Measurements from ENCODE around the gene C1orf21.

C1orf21 gene

DNA sequence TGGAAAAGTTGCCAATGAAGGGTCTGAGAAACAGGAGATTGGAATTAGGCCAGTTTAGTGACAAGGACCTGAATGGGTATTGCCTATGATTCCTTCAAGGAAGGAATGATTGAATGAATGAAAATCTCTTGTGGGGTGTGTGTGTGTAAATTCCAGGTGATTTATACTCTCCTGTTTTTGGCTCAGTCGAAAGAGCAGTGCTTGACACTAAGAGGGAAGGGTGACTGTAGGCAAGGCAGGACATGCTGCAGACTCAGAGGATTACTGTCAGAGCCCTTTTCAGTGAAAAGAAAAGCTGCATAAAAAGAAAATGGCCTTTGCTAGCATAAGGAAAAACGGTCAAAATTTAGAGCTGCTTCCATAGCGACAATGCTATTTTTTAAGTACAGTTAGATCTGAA, 30.1 kb downstream of the C1orf21 start:
- DNase-seq: no peak

DNA sequence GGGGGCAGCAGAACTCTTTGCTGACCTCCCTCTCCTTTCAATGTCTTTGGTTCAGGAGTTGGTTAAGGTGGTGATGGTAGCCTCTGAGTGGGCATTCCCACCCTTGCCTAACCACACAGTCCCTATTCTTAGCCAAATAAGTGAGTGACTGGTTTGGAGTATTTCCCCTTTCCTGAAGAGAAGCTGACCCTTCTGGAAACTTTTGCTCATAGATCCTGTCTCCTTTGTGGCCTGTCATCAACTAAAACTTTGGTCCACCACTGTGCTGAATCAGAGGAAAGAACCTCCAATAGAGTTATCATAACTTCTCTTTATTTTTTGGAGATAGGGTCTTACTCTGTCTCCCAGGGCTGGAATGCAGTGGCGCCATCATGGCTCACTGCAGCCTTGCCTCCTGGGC, 31.1 kb downstream of the C1orf21 start:
- no peak for DNase-seq

DNA sequence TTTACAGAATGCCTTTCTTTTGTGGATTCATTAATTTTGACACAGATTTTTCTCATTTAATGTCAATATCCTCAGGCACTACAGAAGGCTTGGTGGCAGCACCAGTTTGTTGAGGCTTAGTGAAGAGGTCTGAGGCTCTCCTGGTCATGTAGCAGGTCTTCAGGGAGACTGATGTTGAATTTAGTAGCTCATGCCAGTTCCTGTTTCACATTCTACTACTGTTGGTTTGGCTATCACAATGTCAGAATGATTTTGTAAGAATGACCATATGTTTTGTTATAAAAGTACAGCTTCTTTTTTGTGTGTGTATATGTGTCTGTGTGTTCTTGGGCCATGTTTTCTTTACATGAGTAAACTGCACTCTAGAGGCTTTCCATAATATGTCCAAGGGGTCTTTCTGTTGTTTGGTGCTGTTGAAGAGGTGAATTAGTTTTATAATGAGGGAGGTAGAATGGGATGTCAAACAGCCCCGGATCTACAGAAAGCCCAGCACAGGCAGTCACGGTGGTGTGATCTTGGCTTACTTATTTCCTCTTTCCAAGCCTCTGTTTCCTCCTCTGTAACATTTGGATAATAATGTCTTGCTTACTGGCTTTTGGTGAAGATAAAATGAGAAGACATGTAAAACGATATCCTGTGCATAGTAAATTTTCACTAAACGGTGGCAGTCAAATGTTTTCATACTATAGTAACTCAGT, 32.0 kb downstream of the C1orf21 start:
- no peak for DNase-seq

DNA sequence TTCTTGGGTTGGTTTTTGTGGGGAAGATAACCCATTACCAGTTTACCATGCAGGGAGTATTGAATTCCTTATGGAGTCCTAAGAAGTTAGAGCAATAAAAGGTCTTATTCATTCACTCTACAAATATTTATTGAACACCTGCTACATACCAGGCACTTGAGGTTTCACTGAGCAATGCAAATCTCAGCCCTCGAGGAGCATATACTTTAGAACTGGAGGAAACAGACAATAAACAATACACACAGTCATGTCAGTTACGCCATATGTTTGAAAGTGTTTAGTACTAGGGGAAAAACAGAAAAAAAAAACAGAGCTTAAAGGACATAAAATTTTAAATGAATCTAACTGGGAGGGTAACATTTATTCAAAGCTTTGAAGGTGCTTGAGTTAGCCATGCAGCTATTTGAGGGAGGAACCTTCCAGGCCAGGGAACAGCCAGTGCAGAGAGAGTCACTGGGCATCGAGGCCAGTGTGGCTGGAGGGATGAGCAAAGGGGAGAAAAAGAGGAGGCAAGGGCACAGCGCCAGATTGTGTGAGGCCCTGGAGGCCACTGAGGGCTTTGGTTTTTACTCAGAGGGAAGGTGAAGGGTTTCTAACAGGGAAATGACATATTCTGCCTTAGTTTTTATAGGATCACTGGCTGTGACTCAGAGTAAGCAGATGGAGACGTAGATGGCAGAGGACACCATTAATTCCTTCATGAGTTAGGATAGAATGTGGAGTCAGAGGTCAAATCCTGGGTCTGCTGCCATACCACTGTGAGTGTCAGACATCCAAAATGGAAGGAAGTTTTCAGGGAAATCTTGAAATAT, 32.7 kb downstream of the C1orf21 start:
- no peak for DNase-seq

DNA sequence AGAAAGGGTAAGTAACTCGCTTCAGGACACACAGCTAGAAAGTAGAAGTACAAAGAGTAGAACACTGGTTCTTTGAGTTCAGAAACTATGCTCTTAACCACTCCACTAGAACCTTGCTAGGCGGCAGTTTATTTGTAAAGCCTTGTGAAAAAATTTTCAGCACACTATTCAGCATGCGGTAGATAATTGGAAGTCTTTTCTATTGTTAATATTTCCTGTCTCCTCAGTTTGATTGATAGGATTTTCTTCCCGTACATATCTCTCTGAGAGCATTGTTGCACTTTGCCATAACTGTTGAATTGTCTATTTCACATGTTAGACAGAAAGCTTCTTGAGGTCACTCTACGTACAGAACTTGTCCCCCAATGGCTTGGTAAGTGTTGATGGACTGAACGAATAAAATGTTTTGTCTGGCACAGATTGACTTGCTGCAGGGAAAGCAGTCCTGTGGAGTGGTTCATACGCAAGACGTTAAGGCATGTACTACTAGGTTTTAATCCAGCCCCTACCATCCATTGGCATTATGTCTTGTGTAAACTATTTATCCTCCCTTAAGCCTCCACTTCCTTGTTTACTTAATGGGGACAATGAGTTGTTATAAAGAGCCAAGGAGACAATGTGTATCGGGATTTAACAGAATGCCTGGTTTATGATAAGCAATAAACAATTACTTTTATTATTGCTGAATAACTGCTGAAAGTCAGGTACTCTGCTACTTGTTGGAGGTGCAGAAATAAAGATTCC, 35.8 kb downstream of the C1orf21 start:
- no peak for DNase-seq

DNA sequence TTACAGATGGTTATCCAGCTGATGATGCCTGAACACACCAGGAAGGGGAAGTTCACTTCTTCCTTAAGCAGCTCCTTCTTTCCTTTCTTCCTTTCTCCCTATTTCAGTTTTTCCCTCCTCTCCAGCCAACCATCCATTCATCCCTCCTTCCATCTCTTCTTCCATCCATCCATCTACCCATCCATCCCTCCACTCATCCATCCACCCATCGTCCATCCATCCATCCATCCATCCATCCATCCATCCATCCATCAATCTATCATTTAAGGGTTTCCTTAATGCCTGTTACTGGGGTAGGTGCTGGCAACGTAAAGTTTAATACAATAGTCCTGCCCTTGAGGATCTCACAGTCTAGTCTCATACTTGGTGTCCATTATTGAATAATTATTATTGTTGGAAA, 36.8 kb downstream of the C1orf21 start:
- DNase-seq: no peak

DNA sequence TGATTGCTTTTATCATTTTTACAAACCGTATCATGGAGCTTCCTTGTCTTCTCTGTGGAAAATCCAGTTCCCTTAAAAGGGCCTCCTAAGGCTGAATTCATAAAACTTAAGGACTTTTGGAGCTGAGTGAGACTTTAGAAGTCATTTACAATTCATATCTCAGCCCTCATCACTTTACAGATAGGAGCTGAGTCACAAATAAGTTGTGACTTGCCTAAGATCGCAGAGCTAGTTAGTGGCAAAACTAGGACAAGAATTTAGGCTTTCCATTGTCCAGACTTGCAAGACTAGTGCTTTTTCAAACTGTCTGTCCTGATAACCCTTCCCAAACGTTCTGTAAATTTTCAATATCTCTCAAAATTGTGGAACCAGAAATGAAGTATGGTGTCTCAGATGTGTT, 37.3 kb downstream of the C1orf21 start:
- no peak for DNase-seq

DNA sequence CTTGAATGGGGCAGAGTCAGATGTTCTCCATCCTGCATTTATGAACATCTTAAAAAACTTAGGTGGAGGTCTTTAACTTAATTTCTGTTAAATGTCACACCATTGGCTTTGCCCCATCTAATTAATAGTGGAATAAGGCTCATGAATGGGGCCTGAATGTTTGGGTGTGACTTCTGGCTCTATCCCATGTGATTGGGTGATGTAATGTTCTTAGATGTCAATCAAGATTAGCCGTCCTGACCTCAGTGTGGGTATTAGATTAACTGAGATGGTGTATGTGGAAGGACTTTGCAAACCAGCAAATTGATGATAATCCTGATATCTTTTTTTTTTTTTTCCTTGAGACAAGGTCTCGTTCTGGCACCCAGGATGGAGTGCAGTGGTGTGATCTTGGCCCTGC, 38.1 kb downstream of the C1orf21 start:
- no peak for DNase-seq

DNA sequence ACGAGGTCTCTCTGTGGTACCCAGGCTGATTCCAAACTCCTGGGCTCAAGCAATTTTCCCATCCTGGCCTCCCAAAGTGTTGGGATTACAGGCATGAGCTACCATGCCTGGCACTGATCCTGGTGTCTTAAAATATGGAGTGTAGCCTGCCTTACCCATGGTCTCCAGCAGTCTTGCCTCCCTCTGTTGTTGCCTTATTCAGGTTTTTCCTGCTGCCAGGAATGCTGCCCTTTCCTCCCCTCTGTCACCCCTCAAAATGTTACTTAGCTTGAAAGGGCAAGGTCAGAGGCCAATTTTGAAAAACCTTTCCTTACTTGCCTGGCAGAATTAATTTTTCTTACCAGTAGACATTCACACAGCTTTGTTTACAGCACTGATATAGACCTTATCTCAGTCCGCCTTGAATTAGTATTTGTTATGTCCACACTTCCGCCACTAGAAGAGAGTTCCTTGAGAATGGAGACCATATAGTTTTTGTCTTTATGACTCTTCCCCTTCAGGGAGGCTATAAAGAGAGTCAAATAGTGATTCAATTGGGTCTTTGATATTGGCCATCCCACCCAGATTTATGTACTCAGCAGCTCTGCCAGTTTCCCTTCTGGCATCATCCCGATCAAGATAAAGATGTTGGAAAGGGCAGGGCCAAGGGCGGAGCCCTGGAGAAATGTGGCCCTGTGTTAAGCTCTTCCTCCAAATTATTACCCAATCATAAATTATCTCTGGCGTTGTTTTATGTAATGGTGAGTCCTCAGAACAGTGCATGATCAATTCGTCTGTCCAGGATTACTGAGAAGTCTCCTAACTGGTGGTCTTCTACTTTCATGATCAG, 38.8 kb downstream of the C1orf21 start:
- DNase-seq: no peak

DNA sequence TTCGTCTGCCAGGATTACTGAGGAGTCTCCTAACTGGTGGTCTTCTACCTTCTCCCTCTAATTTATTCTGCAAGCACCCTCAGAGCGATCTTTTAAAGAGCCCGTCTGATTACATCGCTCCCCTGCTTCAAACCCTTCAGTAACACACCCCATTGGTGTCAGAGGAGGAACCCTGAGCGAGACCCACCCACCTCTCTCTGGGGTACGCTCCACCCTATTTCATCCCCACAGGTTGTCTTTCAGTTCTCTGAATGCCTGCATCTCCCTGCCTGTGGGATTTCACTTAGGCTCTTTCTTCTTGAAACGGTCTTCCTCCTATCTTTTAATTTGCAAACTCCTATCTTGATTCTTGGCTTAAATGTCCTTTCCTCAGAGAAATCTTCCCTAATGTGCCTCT, 39.4 kb downstream of the C1orf21 start:
- DNase-seq: no peak

DNA sequence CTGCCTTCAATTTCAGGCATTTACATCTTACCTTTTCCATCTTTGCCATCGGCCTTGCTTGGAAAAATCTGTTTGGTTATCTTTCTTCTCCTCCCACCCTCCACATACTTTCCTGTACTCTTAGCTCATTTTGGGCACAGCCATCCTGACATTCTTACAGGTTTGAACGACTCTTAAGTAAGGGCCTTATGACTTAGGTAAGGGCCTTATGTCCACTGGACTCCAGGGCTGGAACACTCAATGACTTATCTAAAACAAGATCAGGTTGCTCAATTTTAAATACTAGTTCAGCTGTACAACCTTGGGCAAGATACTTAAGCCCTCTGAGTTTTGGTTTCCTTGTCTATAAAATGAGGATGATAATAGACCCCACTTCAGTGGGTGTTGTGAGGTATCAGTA, 40.9 kb downstream of the C1orf21 start:
- no peak for DNase-seq

DNA sequence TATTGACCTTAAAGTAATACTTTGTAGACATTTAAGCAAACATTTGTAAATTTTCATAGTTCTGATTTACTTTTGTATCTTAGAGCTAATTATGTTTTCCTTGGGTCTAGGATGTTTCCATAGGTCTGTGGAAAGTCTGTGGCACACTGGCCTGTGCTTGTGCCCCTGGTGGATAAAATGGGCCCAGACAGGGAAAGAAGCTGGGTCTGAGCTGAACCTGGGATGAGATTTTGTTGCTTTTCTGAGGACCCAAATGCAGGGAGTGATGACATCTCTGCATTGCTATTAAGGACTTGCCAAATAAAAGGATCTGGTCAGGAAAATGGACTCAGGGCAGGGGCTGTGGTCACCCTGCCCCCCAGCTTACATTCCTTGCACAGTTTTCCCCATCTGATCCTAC, 41.8 kb downstream of the C1orf21 start:
- no peak for DNase-seq

DNA sequence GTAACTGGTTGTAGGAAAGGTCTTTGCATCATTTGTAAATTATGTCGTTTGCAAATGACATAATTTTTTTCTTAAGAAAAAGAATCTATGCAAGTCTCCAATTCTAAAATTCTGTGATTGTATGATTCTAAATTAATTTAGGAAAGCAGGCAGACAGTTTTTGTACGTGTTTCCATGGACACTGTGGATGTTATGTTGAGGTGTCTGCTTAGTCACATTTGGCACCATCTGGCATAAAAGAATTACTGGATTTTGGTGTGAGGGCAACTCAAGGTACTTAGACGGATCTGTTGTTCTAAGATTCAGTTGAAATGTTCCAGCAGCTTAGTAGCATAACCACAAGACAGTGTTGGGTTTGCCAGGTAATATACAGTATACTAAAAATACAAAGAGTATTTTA, 42.5 kb downstream of the C1orf21 start:
- DNase-seq: no peak

DNA sequence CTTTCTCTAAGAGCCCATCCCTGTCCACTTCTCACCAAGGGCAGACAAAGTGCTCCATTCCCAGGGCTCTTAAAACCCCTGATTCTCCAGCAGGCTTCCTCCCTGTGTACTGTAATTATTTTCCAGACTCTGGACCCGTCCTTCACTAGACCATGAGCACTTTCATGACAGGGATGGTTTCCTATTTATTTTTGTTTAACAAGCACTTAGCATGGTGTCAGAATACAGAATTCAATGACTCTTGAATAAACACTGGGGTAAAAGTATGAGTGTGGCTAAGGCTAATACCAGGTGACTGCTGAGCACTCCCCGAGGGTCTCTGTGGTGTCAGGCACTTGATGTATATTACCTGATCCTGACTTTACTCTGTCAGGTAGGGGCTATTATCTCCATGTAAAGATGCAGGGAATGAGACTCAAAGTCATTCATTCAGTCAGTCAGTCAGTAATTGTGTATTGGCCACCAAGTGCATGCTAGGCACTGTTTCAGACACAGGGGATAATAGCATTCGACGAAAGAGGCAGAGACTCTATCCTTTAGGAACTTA, 47.2 kb downstream of the C1orf21 start:
- DNase-seq: no peak

DNA sequence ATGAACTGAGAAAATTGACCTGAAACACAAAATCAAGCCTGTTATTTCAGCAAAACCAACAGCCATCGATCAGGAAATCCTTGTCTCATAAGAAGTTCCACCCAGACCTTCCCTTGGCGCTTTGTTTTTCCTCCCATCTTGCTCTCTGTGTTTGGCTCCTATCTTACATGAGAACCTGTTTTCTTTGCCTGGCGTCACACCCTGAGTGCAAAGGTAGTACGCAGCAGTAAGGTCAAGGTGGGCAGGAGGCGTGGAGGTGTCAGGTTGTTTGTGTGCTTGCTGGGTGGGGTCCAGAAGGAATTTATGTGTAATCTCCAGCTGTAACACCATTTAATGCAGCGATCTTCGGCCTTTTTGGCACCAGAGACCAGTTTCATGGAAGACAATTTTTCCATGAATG, 50.5 kb downstream of the C1orf21 start:
- no peak for DNase-seq

DNA sequence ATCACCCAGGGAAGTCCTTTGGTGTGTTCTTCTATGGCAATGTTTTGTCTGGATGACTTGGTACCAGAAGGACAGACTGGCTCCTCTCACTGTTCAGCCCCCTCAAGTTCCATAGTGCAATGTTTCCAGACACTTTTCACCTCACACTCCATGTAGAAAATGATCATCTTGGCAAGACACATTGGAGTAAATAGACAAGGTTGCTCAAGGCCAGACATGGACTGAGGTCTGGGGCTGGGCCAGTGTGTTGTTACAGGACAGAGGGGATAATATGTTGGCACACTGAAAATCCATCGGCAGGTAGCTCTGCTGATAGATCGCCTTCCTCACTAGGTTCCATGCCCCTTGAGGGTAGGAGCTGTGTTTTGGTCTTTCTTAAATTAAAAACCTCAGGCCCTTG, 51.5 kb downstream of the C1orf21 start:
- DNase-seq: no peak

DNA sequence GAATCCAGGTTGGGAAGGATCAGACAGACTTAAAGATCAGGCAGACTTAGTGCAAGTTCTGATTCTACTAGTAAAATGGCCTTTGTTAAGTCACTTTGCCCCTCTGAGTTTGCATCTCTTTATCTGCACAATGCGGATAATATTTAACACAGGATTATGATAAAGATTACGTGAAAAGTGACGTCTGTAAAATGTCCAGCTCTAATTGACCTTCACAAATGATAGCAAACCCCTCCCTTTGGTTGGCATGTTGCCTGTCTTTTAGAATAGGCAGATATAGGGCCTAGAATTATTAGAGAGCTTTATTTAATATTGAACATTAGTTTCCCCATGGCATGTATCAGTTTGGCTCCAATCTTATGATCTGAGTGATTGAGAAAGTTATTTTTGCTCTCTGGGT, 55.4 kb downstream of the C1orf21 start:
- no peak for DNase-seq

DNA sequence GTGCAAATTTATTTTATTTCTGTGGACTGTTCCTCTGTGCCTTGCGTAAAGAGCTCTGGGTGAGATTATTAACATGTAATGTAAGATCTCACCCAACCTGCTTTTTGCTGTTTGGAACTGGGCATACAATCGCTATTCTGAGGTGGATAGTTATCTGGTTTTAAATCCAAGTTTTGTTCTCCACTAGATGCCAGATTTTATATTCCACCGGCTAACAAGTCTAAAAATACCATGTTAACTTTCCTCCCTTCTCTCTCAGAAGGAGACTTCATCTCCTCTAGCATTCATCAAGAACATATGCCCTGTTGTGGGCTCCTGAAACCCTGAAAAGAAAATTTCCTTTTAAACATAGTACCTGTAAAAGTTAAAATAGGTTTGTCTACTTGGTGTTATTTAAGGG, 56.4 kb downstream of the C1orf21 start:
- no peak for DNase-seq

DNA sequence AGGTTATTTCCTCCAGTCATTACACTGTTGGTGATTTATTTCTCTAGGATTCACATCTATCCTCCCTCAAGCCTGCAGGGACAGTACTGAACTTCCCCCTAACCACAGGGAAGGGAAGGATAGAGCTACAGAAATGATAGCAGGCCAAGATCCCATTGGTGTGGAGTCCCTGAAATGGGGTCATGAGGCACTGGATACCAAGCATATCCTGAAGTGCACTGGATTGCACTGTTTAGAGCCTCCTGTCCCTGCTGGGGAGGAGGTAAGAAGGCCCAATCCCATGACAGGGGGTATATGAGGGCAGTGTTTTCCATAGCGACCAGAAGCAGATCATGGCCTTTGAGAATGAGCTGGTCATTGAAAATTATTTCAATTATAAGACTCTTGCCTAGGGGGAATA, 56.8 kb downstream of the C1orf21 start:
- no peak for DNase-seq

DNA sequence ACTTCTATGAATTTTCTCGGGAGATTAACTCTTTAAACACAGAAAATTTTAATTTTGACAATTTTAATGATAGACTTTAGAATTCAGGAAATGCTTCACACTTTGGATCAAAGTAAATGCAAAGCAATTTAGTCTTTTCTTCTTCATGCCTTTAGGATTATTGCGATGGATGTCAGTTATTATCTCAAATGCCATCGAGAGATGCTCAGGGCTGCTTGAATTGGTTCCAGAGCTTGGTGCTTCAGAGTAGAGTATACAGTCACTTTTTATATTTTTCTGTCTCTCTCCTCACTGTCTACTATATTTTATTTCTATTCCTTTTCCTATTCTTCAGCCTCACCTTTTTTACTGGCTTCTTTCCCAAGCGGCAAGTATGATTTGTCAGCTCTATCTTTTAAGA, 59.2 kb downstream of the C1orf21 start:
- DNase-seq: no peak

DNA sequence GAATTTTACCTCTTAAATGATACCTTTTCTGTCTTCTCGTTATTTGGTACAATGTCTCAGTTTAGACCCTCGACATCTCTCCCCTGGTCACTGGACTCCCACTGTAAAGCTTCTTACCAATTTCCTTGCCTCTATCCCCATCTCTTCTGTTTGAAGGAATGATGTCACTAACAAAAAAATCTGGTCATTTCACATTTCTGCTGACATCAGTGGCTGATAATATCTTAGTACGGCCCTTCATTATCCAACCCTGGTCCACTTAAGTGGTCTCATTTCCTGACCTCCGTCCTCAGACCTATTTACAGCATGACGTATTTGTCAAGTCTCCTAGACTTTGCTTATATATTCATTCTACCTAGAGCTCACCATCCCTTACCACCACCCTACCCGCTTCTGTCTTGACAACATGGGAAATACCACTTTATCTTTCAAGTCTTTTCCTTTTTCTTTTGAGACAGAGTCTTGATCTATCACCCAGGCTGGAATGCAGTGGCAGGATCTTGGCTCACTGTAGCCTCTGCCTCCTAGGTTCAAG, 60.9 kb downstream of the C1orf21 start:
- no peak for DNase-seq

DNA sequence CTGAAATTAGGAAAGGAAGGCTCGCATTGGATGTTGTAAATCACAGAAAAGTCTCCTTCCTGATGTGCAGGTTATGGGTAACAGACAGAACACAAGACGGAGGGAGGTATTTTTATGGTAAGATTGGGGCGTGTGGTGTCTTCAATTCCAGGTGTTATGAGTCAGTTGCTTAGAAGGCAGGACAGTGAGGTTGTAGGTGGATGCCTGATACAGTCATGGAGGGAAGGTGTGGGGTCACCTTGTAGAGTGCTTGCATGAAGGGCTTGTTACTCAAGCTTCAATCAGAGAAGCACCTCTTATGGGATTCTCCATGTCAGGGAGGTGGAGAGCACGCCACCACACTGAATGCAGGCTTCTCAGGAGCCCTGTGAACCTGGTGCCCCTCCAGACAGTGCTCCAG, 63.1 kb downstream of the C1orf21 start:
- DNase-seq: no peak

DNA sequence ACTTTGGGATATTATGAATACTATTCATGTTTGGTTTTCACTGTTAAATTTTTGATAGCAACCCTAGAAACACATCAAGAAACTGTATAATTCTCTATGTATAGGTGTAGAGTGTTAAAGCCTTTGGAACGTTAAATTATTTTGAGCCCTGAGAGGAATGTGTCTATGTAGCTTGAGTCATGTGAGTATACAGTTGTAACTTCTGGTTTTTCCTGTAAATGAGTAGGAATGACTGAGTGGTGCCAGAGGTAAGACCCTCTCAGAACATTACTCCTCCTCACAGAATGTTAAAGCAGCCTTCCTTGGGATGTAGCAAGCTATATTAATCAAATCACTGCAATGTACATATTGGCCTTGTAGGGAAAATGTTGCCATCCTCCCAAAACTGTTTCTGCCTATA, 69.0 kb downstream of the C1orf21 start:
- no peak for DNase-seq

All from eye (tissue), 1 donor.